Trophoblast cell (in vitro differentiated cells and primary cell): ENCODE results near the gene RAB1B.

Experiments
- DNase-seq, 2 donors: peaks; one replicate each; pipeline ENCODE4 v3.0.0-alpha.2; 2016
- H2AFZ ChIP-seq: 2 replicates; pipeline ENCODE4 v1.6.1; 2013; ENCODE audit warnings: low read length, moderate library complexity, mild to moderate bottlenecking; ENCODE audit not compliant: insufficient read depth, poor library complexity
- H2AK5ac ChIP-seq: 2 replicates; pipeline ENCODE4 v1.6.1; 2013; ENCODE audit warnings: mild to moderate bottlenecking, low read length
- H2BK120ac ChIP-seq: 2 replicates; pipeline ENCODE4 v1.6.1; 2013; ENCODE audit warnings: low read length, mild to moderate bottlenecking, moderate library complexity; ENCODE audit not compliant: insufficient read depth, poor library complexity
- H2BK12ac ChIP-seq: 2 replicates; pipeline ENCODE4 v1.6.1; 2013; ENCODE audit warnings: mild to moderate bottlenecking, low read length, moderate library complexity
- H2BK5ac ChIP-seq: 2 replicates; pipeline ENCODE4 v1.6.1; 2013; ENCODE audit warnings: low read length, low read depth, moderate library complexity, mild to moderate bottlenecking; ENCODE audit not compliant: poor library complexity
- H3K14ac ChIP-seq: 2 replicates; pipeline ENCODE4 v1.6.1; 2013; ENCODE audit warnings: mild to moderate bottlenecking, low read length
- H3K18ac ChIP-seq: 2 replicates; pipeline ENCODE4 v1.6.1; 2013; ENCODE audit warnings: mild to moderate bottlenecking, low read length
- H3K23ac ChIP-seq: 2 replicates; pipeline ENCODE4 v1.6.1; 2013; ENCODE audit warnings: low read length
- H3K27ac ChIP-seq: 2 replicates; pipeline ENCODE4 v1.5.1; 2013; ENCODE audit warnings: low read depth, mild to moderate bottlenecking, inconsistent platforms, low read length, moderate library complexity
- H3K27me3 ChIP-seq: 2 replicates; pipeline ENCODE4 v1.6.1; 2013; ENCODE audit warnings: inconsistent platforms, mild to moderate bottlenecking, low read length, moderate library complexity; ENCODE audit not compliant: insufficient read depth
- H3K36me3 ChIP-seq, 2 experiments: 1 replicate in 1 of 2; 2 replicates in 1 of 2; pipeline ENCODE4 v1.6.1; 2013; ENCODE audit warnings: low read length in 2 of 2, mild to moderate bottlenecking in 2 of 2, moderate library complexity in 1 of 2; ENCODE audit not compliant: insufficient read depth in 2 of 2, control insufficient read depth in 1 of 2
- H3K4ac ChIP-seq: 2 replicates; pipeline ENCODE4 v1.6.1; 2013; ENCODE audit warnings: low read depth, mild to moderate bottlenecking, low read length, moderate library complexity
- H3K4me1 ChIP-seq, 2 experiments: 1 replicate in 1 of 2; 2 replicates in 1 of 2; pipeline ENCODE4 v1.6.1; 2013; ENCODE audit warnings: low read length in 2 of 2, mild to moderate bottlenecking in 2 of 2, moderate library complexity in 1 of 2; ENCODE audit not compliant: insufficient read depth in 2 of 2, control insufficient read depth in 1 of 2
- H3K4me2 ChIP-seq: 2 replicates; pipeline ENCODE4 v1.6.1; 2013; ENCODE audit warnings: inconsistent platforms, mild to moderate bottlenecking, low read length, moderate library complexity
- H3K4me3 ChIP-seq: 2 replicates; pipeline ENCODE4 v1.5.1; 2013; ENCODE audit warnings: mild to moderate bottlenecking, low read depth, low read length, inconsistent platforms
- H3K79me1 ChIP-seq: one replicate; pipeline ENCODE4 v1.6.1; 2013; ENCODE audit warnings: low read length
- H3K79me2 ChIP-seq: 2 replicates; pipeline ENCODE4 v1.6.1; 2013; ENCODE audit warnings: low read length, mild to moderate bottlenecking; ENCODE audit not compliant: control insufficient read depth, insufficient read depth, poor library complexity
- H3K9ac ChIP-seq: 2 replicates; pipeline ENCODE4 v1.6.1; 2013; ENCODE audit warnings: mild to moderate bottlenecking, low read length
- H3K9me3 ChIP-seq: 2 replicates; pipeline ENCODE4 v1.6.1; 2013; ENCODE audit warnings: low read depth, mild to moderate bottlenecking, control low read depth, inconsistent platforms, low read length; ENCODE audit not compliant: insufficient read depth
- H4K12ac ChIP-seq: 2 replicates; pipeline ENCODE4 v1.6.1; 2013; ENCODE audit warnings: low read depth, mild to moderate bottlenecking, low read length, moderate library complexity
- H4K8ac ChIP-seq: 2 replicates; pipeline ENCODE4 v1.6.1; 2013; ENCODE audit warnings: low read depth, mild to moderate bottlenecking, low read length, moderate library complexity
- H4K91ac ChIP-seq: one replicate; pipeline ENCODE4 v1.6.1; 2013; ENCODE audit warnings: low read depth, mild to moderate bottlenecking, low read length, moderate library complexity
- WGBS: extraction: QIAGEN DNeasy Blood & Tissue Kit; methylation state at CpG from one replicate; pipeline ENCODE4 v1.1.7; 2013; ENCODE audit warnings: missing lambda C conversion rate; ENCODE audit not compliant: insufficient read length, insufficient coverage; ENCODE audit errors: extremely low coverage; 5-methylcytosine and 5-hydroxymethylcytosine counted together

Gene RAB1B

GRCh38 chr11:66314186-66314501 is 45.7 kb downstream of the RAB1B start:
- Histone ChIP-seq H4K91ac (peak overlapping the region; percentile 90), H3K9me3 (peaks cover 7% of the 10 kb centered on the region), H3K36me3 (no peaks in the 10 kb centered on the region), H2AFZ (no peak overlapping the region), H3K18ac (peak overlapping the region; percentile 24), H4K8ac (no peak overlapping the region), H3K27ac (peak overlapping the region; percentile 88), H3K79me1 (peaks cover 30% of the 10 kb centered on the region), H3K4me3 (no peak overlapping the region), H3K79me2 (no peaks in the 10 kb centered on the region), H2BK5ac (peak overlapping the region; percentile 63), H2AK5ac (peak overlapping the region; percentile 14), H3K4me2 (peak overlapping the region; percentile 59), H3K23ac (no peak overlapping the region), H2BK12ac (peak overlapping the region; percentile 16), H3K27me3 (no peaks in the 10 kb centered on the region), H2BK120ac (peak overlapping the region; percentile 57), H3K14ac (no peak overlapping the region), H3K4me1 (peaks cover 45 to 47% of the 10 kb centered on the region in 2 experiments), H4K12ac (no peak overlapping the region), H3K4ac (no peak overlapping the region), H3K9ac (no peak overlapping the region)
- no CpG with 5 or more reads among the region's 1 CpG for WGBS
- DNase-seq: no peak

GRCh38 chr11:66314561-66315497 is 46.4 kb downstream of the RAB1B start:
- Histone ChIP-seq H2BK120ac (no peak overlapping the region), H3K14ac (no peak overlapping the region), H2BK5ac (no peak overlapping the region), H3K27me3 (no peaks in the 10 kb centered on the region), H2BK12ac (peak overlapping the region; percentile 14), H3K4ac (no peak overlapping the region), H3K79me1 (peaks cover 30% of the 10 kb centered on the region), H3K4me3 (no peak overlapping the region), H3K4me2 (no peak overlapping the region), H3K27ac (no peak overlapping the region), H4K12ac (no peak overlapping the region), H3K18ac (peak overlapping the region; percentile 3), H3K9me3 (peaks cover 7% of the 10 kb centered on the region), H3K9ac (no peak overlapping the region), H4K8ac (no peak overlapping the region), H3K79me2 (no peaks in the 10 kb centered on the region), H3K4me1 (peaks cover 43 to 47% of the 10 kb centered on the region in 2 experiments), H3K36me3 (no peaks in the 10 kb centered on the region), H4K91ac (peak overlapping the region; percentile 20), H2AK5ac (peak overlapping the region; percentile 50), H2AFZ (no peak overlapping the region), H3K23ac (no peak overlapping the region)
- no peak for DNase-seq
- no CpG with 5 or more reads among the region's 17 CpGs for WGBS

- H4K12ac ChIP-seq: no peak overlapping the region
- no peak for DNase-seq
- H2AK5ac ChIP-seq: peak overlapping the region; percentile 73
- peaks cover 30% of the 10 kb centered on the region for H3K79me1 ChIP-seq
- H3K4me2 ChIP-seq: no peak overlapping the region
- H2BK120ac ChIP-seq: no peak overlapping the region
- H3K14ac ChIP-seq: no peak overlapping the region
- no peak overlapping the region for H2AFZ ChIP-seq
- no peak overlapping the region for H2BK5ac ChIP-seq
- H3K36me3 ChIP-seq: no peaks in the 10 kb centered on the region
- H4K8ac ChIP-seq: no peak overlapping the region
- peaks cover 40 to 47% of the 10 kb centered on the region in 2 experiments for H3K4me1 ChIP-seq
- H3K4me3 ChIP-seq: no peak overlapping the region
- no peak overlapping the region for H3K27ac ChIP-seq
- no CpG with 5 or more reads among the region's 14 CpGs for WGBS
- H3K4ac ChIP-seq: no peak overlapping the region
- H3K9me3 ChIP-seq: peaks cover 7% of the 10 kb centered on the region
- no peak overlapping the region for H3K23ac ChIP-seq
- H3K9ac ChIP-seq: no peak overlapping the region
- H4K91ac ChIP-seq: no peak overlapping the region
- H3K79me2 ChIP-seq: no peaks in the 10 kb centered on the region
- no peaks in the 10 kb centered on the region for H3K27me3 ChIP-seq
- no peak overlapping the region for H2BK12ac ChIP-seq
- H3K18ac ChIP-seq: no peak overlapping the region
These were observed 47.1 kb downstream of the RAB1B start for GRCh38 chr11:66315498-66315885.

- Histone ChIP-seq H3K27me3 (no peaks in the 10 kb centered on the region), H2BK120ac (peak overlapping the region; percentile 7), H3K4ac (no peak overlapping the region), H3K4me1 (peaks cover 38 to 45% of the 10 kb centered on the region in 2 experiments), H3K23ac (no peak overlapping the region), H3K79me2 (no peaks in the 10 kb centered on the region), H2BK12ac (no peak overlapping the region), H2AK5ac (peak overlapping the region; percentile 21), H3K14ac (peak overlapping the region; percentile 29), H3K9ac (no peak overlapping the region), H3K27ac (no peak overlapping the region), H3K36me3 (no peaks in the 10 kb centered on the region), H4K8ac (peak overlapping the region; percentile 16), H3K4me3 (peak overlapping the region; percentile 20), H4K91ac (peak overlapping the region; percentile 44), H3K79me1 (peaks cover 30% of the 10 kb centered on the region), H3K18ac (peak overlapping the region; percentile 40), H3K9me3 (peaks cover 7% of the 10 kb centered on the region), H2BK5ac (no peak overlapping the region), H2AFZ (no peak overlapping the region), H3K4me2 (peak overlapping the region; percentile 20), H4K12ac (no peak overlapping the region)
- DNase-seq: no peak
- WGBS: no CpG with 5 or more reads among the region's 52 CpGs
These were observed 47.7 kb downstream of the RAB1B start for GRCh38 chr11:66315921-66316811.
